Esophagus muscularis mucosa (tissue), 3 donors: ENCODE results near the gene MBTD1.

ENCODE experiments used
- POLR2A ChIP-seq: fragments of 450-650 bp; IDR thresholded peaks from one replicate; pipeline ENCODE4 v1.6.1; 2017; ENCODE audit warnings: antibody characterized with exemption, moderate library complexity, mild to moderate bottlenecking, low read depth
- POLR2AphosphoS5 ChIP-seq, 2 donors: sonication (generic); formaldehyde crosslinking; IDR thresholded peaks; one replicate each; pipeline ENCODE4 v1.6.1; 2017; ENCODE audit warnings: antibody characterized with exemption in 2 of 2
- TF ChIP-seq, protein P1 (sequence below), 3 experiments: fragments of 200-600 bp in 2 of 3; fragments of 450-650 bp in 1 of 3; sonication (generic) in 2 of 3; IDR thresholded peaks; one replicate each; pipeline ENCODE4 v1.5.1; 2017 to 2019; ENCODE audit warnings: antibody characterized with exemption in 3 of 3, mild to moderate bottlenecking in 2 of 3, moderate library complexity in 1 of 3

DNA sequence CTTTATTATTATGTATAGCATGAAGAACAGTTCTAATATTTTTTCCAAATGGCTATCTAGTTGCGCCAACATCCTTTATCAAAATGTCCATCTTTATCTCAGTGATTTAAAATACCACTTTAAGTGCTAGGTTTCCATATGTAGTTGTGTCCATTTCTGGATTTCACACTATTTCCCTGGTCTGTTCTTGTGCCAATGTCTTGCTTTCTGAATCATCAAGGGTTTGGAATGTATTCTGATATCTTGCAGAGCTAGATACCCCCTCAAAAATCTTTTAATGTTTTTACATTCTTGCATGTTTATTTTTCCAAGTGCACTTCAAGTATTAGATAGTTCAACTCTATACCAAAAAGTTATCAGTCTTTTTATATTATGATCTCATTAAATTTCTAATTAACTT, 14.3 kb downstream of the MBTD1 start:
- TF ChIP-seq, protein P1, sequence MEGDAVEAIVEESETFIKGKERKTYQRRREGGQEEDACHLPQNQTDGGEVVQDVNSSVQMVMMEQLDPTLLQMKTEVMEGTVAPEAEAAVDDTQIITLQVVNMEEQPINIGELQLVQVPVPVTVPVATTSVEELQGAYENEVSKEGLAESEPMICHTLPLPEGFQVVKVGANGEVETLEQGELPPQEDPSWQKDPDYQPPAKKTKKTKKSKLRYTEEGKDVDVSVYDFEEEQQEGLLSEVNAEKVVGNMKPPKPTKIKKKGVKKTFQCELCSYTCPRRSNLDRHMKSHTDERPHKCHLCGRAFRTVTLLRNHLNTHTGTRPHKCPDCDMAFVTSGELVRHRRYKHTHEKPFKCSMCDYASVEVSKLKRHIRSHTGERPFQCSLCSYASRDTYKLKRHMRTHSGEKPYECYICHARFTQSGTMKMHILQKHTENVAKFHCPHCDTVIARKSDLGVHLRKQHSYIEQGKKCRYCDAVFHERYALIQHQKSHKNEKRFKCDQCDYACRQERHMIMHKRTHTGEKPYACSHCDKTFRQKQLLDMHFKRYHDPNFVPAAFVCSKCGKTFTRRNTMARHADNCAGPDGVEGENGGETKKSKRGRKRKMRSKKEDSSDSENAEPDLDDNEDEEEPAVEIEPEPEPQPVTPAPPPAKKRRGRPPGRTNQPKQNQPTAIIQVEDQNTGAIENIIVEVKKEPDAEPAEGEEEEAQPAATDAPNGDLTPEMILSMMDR (IDR thresholded peaks at IDR 0.05): no peak
- TF ChIP-seq POLR2AphosphoS5 (IDR thresholded peaks at IDR 0.05): no peak
- TF ChIP-seq POLR2A: no peak
